Hepatocyte (in vitro differentiated cells): ENCODE results near the gene EGR1.

Source experiments
- CTCF ChIP-seq: fragments of 200-600 bp; sonication (generic); IDR thresholded peaks from 2 replicates; pipeline ENCODE4 v1.5.1; 2016; ENCODE audit warnings: antibody characterized with exemption, mild to moderate bottlenecking; ENCODE audit not compliant: poor library complexity
- EZH2 ChIP-seq: fragments of 200-600 bp; sonication (generic); IDR thresholded peaks from 2 replicates; pipeline ENCODE4 v1.6.1; 2016; ENCODE audit warnings: antibody characterized with exemption, mild to moderate bottlenecking, borderline replicate concordance
- EZH2phosphoT487 ChIP-seq: fragments of 200-600 bp; sonication (generic); IDR thresholded peaks from one replicate; pipeline ENCODE4 v1.6.1; 2018; ENCODE audit warnings: antibody characterized with exemption, mild to moderate bottlenecking, low read depth, moderate library complexity; ENCODE audit not compliant: unreplicated experiment, severe bottlenecking

GRCh38 chr5:138449501-138450239 lies 15.6 kb upstream of the EGR1 start:
- peak; percentile 91 for TF ChIP-seq CTCF
- no peak for TF ChIP-seq EZH2
- no peak for TF ChIP-seq EZH2phosphoT487
